Activated CD8-positive, alpha-beta T cell treated with anti-CD3 and anti-CD28 coated beads for 36 hours (primary cell): ENCODE data around the gene ABCA6. TPM values are rescaled to one million over a fixed set of nuclear protein-coding genes. Genes with fewer than 3 reads are reported as not detected.

Source experiments
- ATAC-seq: fragments of 200-7000 bp; cut with Tn5 transposase; one replicate; pipeline ENCODE4 v1.10.0; 2021; ENCODE audit warnings: mild to moderate bottlenecking, moderate library complexity
- CTCF ChIA-PET: fragments of 350-600 bp; sonication (Branson Sonifier 250); formaldehyde crosslinking; loops from one replicate; lab custom pipeline; 2021; ENCODE audit warnings: antibody characterized with exemption; lab: Charles Lee
- POLR2A ChIA-PET: fragments of 350-600 bp; sonication (Branson Sonifier 250); formaldehyde crosslinking; loops from one replicate; lab custom pipeline; 2021; ENCODE audit warnings: antibody characterized with exemption; lab: Charles Lee
- DNase-seq: peaks from one replicate; pipeline ENCODE4 v3.0.0-alpha.2; 2020
- H3K27ac Mint-ChIP-seq: one replicate; pipeline ENCODE4 v1.8.0; 2021; ENCODE audit warnings: mild to moderate bottlenecking, mixed read lengths
- H3K27me3 Mint-ChIP-seq: one replicate; pipeline ENCODE4 v1.8.0; 2021; ENCODE audit warnings: mixed read lengths
- H3K36me3 Mint-ChIP-seq: one replicate; pipeline ENCODE4 v1.8.0; 2021; ENCODE audit warnings: low read depth, mixed read lengths
- H3K4me1 Mint-ChIP-seq: one replicate; pipeline ENCODE4 v1.8.0; 2021; ENCODE audit warnings: low read depth, mixed read lengths
- H3K4me3 Mint-ChIP-seq: one replicate; pipeline ENCODE4 v1.8.0; 2021; ENCODE audit warnings: mild to moderate bottlenecking, moderate library complexity, mixed read lengths
- H3K9me3 Mint-ChIP-seq: one replicate; pipeline ENCODE4 v1.8.0; 2021; ENCODE audit warnings: mixed read lengths
- CTCF ChIP-seq: fragments of 200-600 bp; IDR thresholded peaks from one replicate; pipeline ENCODE4 v1.8.0; 2022; ENCODE audit warnings: antibody characterized with exemption, mild to moderate bottlenecking
- intact Hi-C: fragments of 100-400 bp; cut with micrococcal nuclease; formaldehyde crosslinking; loops from one replicate; pipeline ENCODE4 v1.10.0; 2022
- total RNA-seq, 2 experiments: library from RNA; stranded (reverse); gene quantifications; one replicate each; pipeline ENCODE4 v1.2.3, GENCODE V29; 2021

ABCA6 gene
- total RNA-seq, 2 experiments from 2014 or later: not detected

- Mint-ChIP-seq H3K4me1 (peaks cover 19% of the 10 kb centered on the region), H3K4me3 (no peak overlapping the region), H3K27me3 (no peaks in the 10 kb centered on the region), H3K36me3 (no peaks in the 10 kb centered on the region), H3K9me3 (peaks cover 2% of the 10 kb centered on the region), H3K27ac (no peak overlapping the region)
- no peak for TF ChIP-seq CTCF
- DNase-seq (peak; percentile 41), ATAC-seq (no peak)
- CTCF ChIA-PET: no interaction called here
- POLR2A ChIA-PET: no interaction called here
- intact Hi-C loops: no loop called here
These were observed 93.1 kb downstream of the ABCA6 start for GRCh38 chr17:69048634-69049033.

GRCh38 chr17:69047368-69048263 is 94.1 kb downstream of the ABCA6 start:
- ChIA-PET CTCF (no interaction called here), POLR2A (no interaction called here)
- TF ChIP-seq CTCF: no peak
- Mint-ChIP-seq H3K27ac (no peak overlapping the region), H3K4me3 (no peak overlapping the region), H3K27me3 (no peaks in the 10 kb centered on the region), H3K4me1 (peaks cover 19% of the 10 kb centered on the region), H3K9me3 (no peaks in the 10 kb centered on the region), H3K36me3 (no peaks in the 10 kb centered on the region)
- intact Hi-C loops: no loop called here
- ATAC-seq: no peak
- DNase-seq: no peak

- no peak for TF ChIP-seq CTCF
- H3K27ac Mint-ChIP-seq: no peak overlapping the region
- intact Hi-C loops: no loop called here
- peaks cover 19% of the 10 kb centered on the region for H3K4me1 Mint-ChIP-seq
- H3K27me3 Mint-ChIP-seq: no peaks in the 10 kb centered on the region
- ATAC-seq (no peak), DNase-seq (no peak)
- H3K36me3 Mint-ChIP-seq: no peaks in the 10 kb centered on the region
- ChIA-PET CTCF (no interaction called here), POLR2A (no interaction called here)
- H3K9me3 Mint-ChIP-seq: no peaks in the 10 kb centered on the region
- no peak overlapping the region for H3K4me3 Mint-ChIP-seq
These were observed 95.4 kb downstream of the ABCA6 start for GRCh38 chr17:69046121-69046807.

GRCh38 chr17:69045646-69046045 is 96.0 kb downstream of the ABCA6 start:
- H3K4me1 Mint-ChIP-seq: peaks cover 19% of the 10 kb centered on the region
- H3K9me3 Mint-ChIP-seq: no peaks in the 10 kb centered on the region
- no peaks in the 10 kb centered on the region for H3K27me3 Mint-ChIP-seq
- H3K4me3 Mint-ChIP-seq: no peak overlapping the region
- ChIA-PET CTCF (no interaction called here), POLR2A (no interaction called here)
- no peak for TF ChIP-seq CTCF
- no peak overlapping the region for H3K27ac Mint-ChIP-seq
- DNase-seq (no peak), ATAC-seq (no peak)
- intact Hi-C loops: no loop called here
- no peaks in the 10 kb centered on the region for H3K36me3 Mint-ChIP-seq

- no peak for ATAC-seq
- intact Hi-C loops: no loop called here
- H3K36me3 Mint-ChIP-seq: no peaks in the 10 kb centered on the region
- H3K9me3 Mint-ChIP-seq: no peaks in the 10 kb centered on the region
- CTCF ChIA-PET: no interaction called here
- POLR2A ChIA-PET: no interaction called here
- H3K27ac Mint-ChIP-seq: no peak overlapping the region
- H3K4me3 Mint-ChIP-seq: no peak overlapping the region
- no peak for TF ChIP-seq CTCF
- H3K27me3 Mint-ChIP-seq: no peaks in the 10 kb centered on the region
- H3K4me1 Mint-ChIP-seq: peaks cover 19% of the 10 kb centered on the region
- DNase-seq: no peak
These were observed 97.3 kb downstream of the ABCA6 start for GRCh38 chr17:69044371-69044770.
